Muscle of leg (tissue), 11 donors: Measurements from ENCODE around the gene BANP. TPM values are rescaled to one million over a fixed set of nuclear protein-coding genes. Genes with fewer than 3 reads are reported as not detected.
A peak's percentile ranks its signal among the peaks of the same experiment; 100 is the strongest.
"Not testable (repeated sequence)": the region's sequence is repeated elsewhere in the genome, so short reads cannot be mapped to it uniquely, and the experiment has no call there.

ENCODE experiments used
- DNase-seq: peaks from one replicate; pipeline ENCODE4 v3.0.0; 2013
- H3K27ac ChIP-seq: one replicate; pipeline ENCODE4 v1.5.1; 2013; ENCODE audit warnings: mild to moderate bottlenecking, low read length, control low read depth
- H3K27me3 ChIP-seq: one replicate; pipeline ENCODE4 v1.6.1; 2013; ENCODE audit warnings: low read length; ENCODE audit not compliant: control insufficient read depth, insufficient read depth
- H3K36me3 ChIP-seq: one replicate; pipeline ENCODE4 v1.6.1; 2013; ENCODE audit warnings: low read length; ENCODE audit not compliant: control insufficient read depth, insufficient read depth
- H3K4me1 ChIP-seq: one replicate; pipeline ENCODE4 v1.6.1; 2013; ENCODE audit warnings: low read length; ENCODE audit not compliant: control insufficient read depth, insufficient read depth
- H3K4me3 ChIP-seq: one replicate; pipeline ENCODE4 v1.5.1; 2013; ENCODE audit warnings: low read length, control low read depth
- H3K9me3 ChIP-seq: replicated peaks from 2 replicates; pipeline ENCODE4 v1.6.1; 2013; ENCODE audit warnings: low read depth, low read length; ENCODE audit not compliant: control insufficient read depth
- WGBS: methylation state at CpG from one replicate; pipeline ENCODE4 v1.1.5; 2013; ENCODE audit warnings: missing lambda C conversion rate; ENCODE audit not compliant: insufficient coverage; 5-methylcytosine and 5-hydroxymethylcytosine counted together
- polyA plus RNA-seq, 8 donors: library from polyadenylated mRNA; unstranded; fragments of 120-200 nt; gene quantifications; one replicate each; pipeline versions ENCODE4 v1.2.1 to v1.2.3, GENCODE V29; 2013; ENCODE audit warnings: inconsistent platforms in 1 of 8, low replicate concordance in 1 of 8; ENCODE audit not compliant: insufficient read length in 8 of 8, insufficient read depth in 1 of 8
- total RNA-seq: library from RNA; stranded (reverse); fragments of 120-200 nt; gene quantifications from one replicate; pipeline ENCODE4 v1.2.4, GENCODE V29; 2013

BANP gene
- total and polyA plus RNA-seq, 9 donors: 11.2 to 18.9 (median 15.1) TPM

DNA sequence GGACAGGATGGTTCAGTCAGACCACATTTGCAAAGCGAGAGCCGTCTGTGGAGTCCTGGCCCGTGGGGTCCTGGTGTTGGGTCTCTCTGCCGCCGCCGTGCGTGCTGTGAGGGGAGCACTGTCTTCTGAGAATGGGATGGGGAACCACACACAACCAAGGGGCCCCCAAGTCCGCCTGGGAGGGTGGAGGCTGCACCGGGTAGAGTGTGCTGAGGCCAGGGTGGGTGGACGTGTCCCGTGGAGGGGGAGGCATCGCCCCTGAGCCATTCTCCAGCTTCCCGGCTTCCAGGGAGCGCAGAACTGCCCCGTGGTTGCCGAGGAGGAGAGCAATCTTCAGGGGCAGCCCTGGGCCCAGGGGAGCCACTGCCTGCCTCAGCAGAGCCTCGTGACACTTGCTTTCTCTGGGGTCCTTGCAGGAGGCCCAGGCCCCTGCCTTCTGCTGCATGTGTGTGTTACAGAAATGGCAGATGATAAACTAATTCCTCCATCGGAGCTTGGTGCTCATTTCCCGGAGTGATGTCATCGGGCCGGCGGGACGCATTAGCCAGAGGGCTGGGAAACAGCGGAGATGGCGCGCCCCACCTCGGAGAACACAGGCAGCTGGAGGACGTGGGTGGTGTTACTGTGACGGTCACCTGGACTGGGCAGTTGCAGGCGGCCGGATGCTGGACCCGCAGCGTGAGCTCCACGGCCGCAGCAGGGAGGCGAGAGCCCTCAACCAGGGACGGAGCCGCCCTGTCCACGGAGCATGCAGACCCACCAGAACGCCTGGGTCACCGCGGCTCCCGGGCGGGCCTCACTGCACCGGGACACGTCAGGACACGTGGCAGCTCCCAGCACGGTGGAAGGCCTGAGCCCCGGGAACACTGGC is 168.9 kb downstream of the BANP start:
- WGBS: 48% methylated on average over 44 of the region's 49 CpGs
- peak; percentile 70 for DNase-seq
- peak overlapping the region; percentile 35 for H3K27ac ChIP-seq

DNA sequence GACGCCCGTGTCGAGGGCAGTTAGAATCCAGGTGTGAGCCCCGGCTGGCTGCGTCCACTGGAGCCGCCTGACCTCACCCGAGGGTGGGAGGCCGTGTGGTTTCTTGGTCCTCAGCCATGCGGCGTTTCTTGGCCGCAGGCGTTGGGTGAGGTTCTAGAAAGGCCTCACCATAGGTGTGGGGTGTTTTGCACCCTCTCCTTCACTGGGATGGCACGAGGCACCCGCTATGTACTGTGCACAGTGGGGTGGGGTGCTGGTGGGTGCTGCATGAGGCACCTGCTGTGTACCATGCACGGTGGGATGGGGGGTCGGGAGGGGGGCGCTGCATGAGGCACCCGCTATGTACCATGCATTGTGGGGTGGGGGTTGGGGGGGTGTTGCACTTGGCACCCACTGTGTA is 169.6 kb downstream of the BANP start:
- DNase-seq: no peak
- WGBS: 70% methylated on average over 9 of the region's 18 CpGs

More for the DNA sequence above, 168.9 kb downstream of the BANP start:
- not testable (repeated sequence) for H3K36me3 ChIP-seq, H3K9me3 ChIP-seq, H3K4me3 ChIP-seq
- H3K27me3 ChIP-seq: peaks cover 25% of the 10 kb centered on the region
- peaks cover 23% of the 10 kb centered on the region for H3K4me1 ChIP-seq

DNA sequence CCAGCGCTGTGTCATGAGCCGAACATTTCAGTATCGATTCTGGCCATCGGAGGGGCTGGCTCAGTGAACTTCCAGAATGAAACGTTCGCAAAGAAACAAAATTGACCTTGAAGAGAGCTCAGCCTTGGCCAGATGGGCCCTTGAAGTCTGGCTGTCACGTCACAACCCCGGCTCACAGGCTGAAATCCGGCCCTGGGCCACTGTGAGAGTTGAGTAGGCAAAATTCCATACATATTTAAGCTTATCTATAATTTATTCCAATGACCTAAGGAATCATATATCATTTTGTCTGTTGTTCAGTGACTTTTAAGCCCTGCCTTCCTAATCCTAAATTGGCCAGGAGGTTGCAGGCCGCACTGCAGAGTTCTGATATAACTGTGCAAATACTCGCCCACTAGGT is 170.2 kb downstream of the BANP start:
- H3K27ac ChIP-seq, H3K36me3 ChIP-seq, H3K9me3 ChIP-seq, DNase-seq, H3K4me3 ChIP-seq: not testable (repeated sequence)
- peaks cover 23% of the 10 kb centered on the region for H3K27me3 ChIP-seq
- H3K4me1 ChIP-seq: peaks cover 23% of the 10 kb centered on the region
- 57% methylated on average over 6 of the region's 11 CpGs for WGBS

More for the DNA sequence above, 169.6 kb downstream of the BANP start:
- Histone ChIP-seq H3K27ac (no peak overlapping the region), H3K9me3 (no peaks in the 10 kb centered on the region), H3K36me3 (no peaks in the 10 kb centered on the region), H3K4me1 (peaks cover 23% of the 10 kb centered on the region), H3K27me3 (peaks cover 25% of the 10 kb centered on the region), H3K4me3 (no peak overlapping the region)

DNA sequence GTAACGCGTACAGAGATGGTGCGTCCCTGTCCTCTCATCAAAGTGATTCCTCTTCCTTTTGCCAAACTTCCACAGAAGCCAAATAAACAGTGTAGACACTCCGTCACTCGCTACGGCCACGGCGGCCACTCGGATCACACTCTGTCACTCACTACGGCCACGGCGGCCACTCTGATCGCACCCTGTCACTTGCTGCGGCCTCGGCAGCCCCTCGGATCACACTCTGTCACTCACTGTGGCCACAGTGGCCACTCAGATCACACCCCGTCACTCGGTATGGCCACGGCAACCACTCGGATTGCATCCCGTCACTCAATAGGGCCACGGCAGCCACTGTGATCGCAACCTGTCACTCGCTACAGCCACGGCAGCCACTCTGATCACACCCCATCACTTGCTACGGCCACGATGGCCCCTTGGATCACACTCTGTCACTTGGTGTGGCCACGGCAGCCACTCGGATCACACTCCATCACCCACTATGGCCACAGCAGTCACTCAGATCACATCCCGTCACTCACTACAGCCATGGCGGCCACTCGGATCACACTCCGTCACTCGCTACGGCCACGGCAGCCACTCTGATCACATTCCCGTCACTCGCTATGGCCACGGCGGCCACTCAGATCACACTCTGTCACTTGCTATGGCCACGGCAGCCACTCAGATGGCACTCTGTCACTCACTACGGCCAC is 170.8 kb downstream of the BANP start:
- no peaks in the 10 kb centered on the region for H3K36me3 ChIP-seq
- H3K4me1 ChIP-seq: peaks cover 18% of the 10 kb centered on the region
- H3K4me3 ChIP-seq: no peak overlapping the region
- no peak for DNase-seq
- WGBS: 96% methylated on average over 40 of the region's 42 CpGs
- H3K27me3 ChIP-seq: peaks cover 23% of the 10 kb centered on the region
- H3K9me3 ChIP-seq: no peaks in the 10 kb centered on the region
- no peak overlapping the region for H3K27ac ChIP-seq

Other genes starting within 250 kb of the BANP start
- 18.4 TPM for gene KLHDC4, start 185.4 kb upstream of the BANP start, total RNA-seq
- gene KLHDC4, start 185.4 kb upstream of the BANP start, polyA plus RNA-seq: 10 to 100 TPM; 21.1 to 38.0 (median 26.2) TPM
- gene SLC7A5, start 81.9 kb upstream of the BANP start, total RNA-seq: 2.3 TPM
- gene SLC7A5, start 81.9 kb upstream of the BANP start, polyA plus RNA-seq: 10 to 100 TPM in 6 of 8 donors, 1 to 10 TPM in 2; 9.0 to 14.3 (median 11.3) TPM
- not detected for gene CA5A, start 14.9 kb upstream of the BANP start, total RNA-seq
- gene CA5A, start 14.9 kb upstream of the BANP start, polyA plus RNA-seq: under 1 TPM in 6 of 8 donors, not detected in 2; 0.03 to 0.26 (median 0.06) TPM